GM12865 (cell line): Measurements from ENCODE around the gene PPARG.
A peak's percentile ranks its signal among the peaks of the same experiment; 100 is the strongest.

Experiments
- DNase-seq: peaks from one replicate; pipeline ENCODE4 v3.0.0; 2010; ENCODE audit warnings: low read depth
- H3K4me3 ChIP-seq: 2 replicates; pipeline ENCODE4 v1.5.1; 2011; ENCODE audit warnings: mild to moderate bottlenecking, low read depth, low read length, control low read depth
- TF ChIP-seq, protein P1 (sequence below): IDR thresholded peaks from 2 replicates; pipeline ENCODE4 v1.5.1; 2011; ENCODE audit warnings: low read length, control low read depth, low read depth, inconsistent platforms; ENCODE audit not compliant: insufficient read depth; ENCODE audit errors: missing control alignments

Gene PPARG

DNA sequence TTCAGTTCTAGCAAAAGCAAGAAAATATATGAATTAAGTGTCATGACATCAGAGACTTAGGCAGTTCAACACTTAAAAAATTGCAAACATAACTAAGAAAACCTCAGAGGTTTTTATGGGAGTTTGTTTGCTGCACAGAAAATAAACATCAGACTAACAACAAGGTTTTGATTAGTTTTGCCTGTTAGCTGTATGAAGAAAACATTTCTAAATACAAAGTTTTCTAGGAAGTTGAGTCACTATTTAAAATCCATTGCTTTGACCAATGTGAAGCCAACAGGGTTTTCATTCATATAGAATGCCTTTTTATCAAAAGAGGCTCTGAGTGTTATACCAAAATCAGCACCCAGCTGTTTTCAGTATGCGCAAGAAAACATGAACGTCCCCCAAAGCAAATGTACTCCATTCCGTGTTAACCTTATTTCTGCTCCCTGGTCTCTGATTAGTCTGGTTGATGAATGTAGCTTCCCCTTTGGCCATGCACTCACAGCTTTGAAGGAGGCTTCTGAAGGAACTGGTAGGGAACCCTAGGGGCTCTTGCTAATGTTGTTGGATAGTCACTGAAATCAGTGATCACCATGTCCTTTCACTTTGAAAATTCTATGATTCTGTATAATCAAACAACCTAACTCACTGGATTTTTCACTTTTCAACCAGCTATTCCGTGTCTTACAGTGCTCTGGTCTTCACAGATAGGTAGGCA is 105.8 kb downstream of the PPARG start:
- TF ChIP-seq, protein P1, sequence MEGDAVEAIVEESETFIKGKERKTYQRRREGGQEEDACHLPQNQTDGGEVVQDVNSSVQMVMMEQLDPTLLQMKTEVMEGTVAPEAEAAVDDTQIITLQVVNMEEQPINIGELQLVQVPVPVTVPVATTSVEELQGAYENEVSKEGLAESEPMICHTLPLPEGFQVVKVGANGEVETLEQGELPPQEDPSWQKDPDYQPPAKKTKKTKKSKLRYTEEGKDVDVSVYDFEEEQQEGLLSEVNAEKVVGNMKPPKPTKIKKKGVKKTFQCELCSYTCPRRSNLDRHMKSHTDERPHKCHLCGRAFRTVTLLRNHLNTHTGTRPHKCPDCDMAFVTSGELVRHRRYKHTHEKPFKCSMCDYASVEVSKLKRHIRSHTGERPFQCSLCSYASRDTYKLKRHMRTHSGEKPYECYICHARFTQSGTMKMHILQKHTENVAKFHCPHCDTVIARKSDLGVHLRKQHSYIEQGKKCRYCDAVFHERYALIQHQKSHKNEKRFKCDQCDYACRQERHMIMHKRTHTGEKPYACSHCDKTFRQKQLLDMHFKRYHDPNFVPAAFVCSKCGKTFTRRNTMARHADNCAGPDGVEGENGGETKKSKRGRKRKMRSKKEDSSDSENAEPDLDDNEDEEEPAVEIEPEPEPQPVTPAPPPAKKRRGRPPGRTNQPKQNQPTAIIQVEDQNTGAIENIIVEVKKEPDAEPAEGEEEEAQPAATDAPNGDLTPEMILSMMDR: no peak
- H3K4me3 ChIP-seq: no peak overlapping the region
- no peak for DNase-seq

GRCh38 chr3:12395349-12396012 is 106.6 kb downstream of the PPARG start:
- peak overlapping the region; percentile 27 for H3K4me3 ChIP-seq
- peak; percentile 75 for DNase-seq
- TF ChIP-seq, protein P1: no peak

GRCh38 chr3:12396471-12396870 is 107.6 kb downstream of the PPARG start:
- no peak for DNase-seq
- H3K4me3 ChIP-seq: no peak overlapping the region
- TF ChIP-seq, protein P1: no peak

GRCh38 chr3:12399226-12399625 is 110.4 kb downstream of the PPARG start:
- DNase-seq: no peak

GRCh38 chr3:12400616-12401194 is 111.8 kb downstream of the PPARG start:
- DNase-seq: no peak
- no peak overlapping the region for H3K4me3 ChIP-seq
- TF ChIP-seq, protein P1: no peak

More at GRCh38 chr3:12399226-12399625, 110.4 kb downstream of the PPARG start:
- no peak overlapping the region for H3K4me3 ChIP-seq
- TF ChIP-seq, protein P1: no peak

DNA sequence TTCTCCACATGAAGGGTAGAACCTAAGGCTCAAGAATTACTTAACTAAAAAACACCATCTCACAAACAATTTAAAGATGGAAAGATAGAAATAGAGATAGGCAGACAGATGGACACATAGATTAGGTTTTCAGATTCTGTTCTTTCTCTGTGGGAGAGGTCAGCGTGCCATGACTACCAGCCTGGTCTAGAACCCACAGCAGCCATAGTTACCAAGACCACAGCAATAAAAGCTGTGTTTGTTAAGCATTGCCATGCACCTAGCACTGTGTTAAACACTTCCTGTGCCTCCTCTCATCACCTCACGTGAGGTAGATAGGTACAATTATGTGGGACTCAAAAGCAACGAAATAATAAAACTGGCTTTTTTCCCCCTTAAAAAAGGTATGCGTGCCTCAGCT is 112.3 kb downstream of the PPARG start:
- no peak for DNase-seq
- TF ChIP-seq, protein P1: no peak
- H3K4me3 ChIP-seq: no peak overlapping the region
